Fibroblast of lung (primary cell): ENCODE measurements around the gene TMCC1. TPM values are rescaled to one million over a fixed set of nuclear protein-coding genes. Genes with fewer than 3 reads are reported as not detected.
"Not testable (repeated sequence)": the region's sequence is repeated elsewhere in the genome, so short reads cannot be mapped to it uniquely, and the experiment has no call there.

Experiments used
- DNase-seq, 2 donors: peaks; one replicate each; pipeline versions ENCODE4 v3.0.0 to v3.0.0-alpha.2; 2010; ENCODE audit warnings: low read depth in 2 of 2
- H2AFZ ChIP-seq: 2 replicates; pipeline ENCODE4 v1.5.1; 2012; ENCODE audit warnings: low read length, control low read depth, inconsistent platforms
- H3K27ac ChIP-seq: 2 replicates; pipeline ENCODE4 v1.5.1; 2011; ENCODE audit warnings: low read length, control low read depth; ENCODE audit not compliant: insufficient read depth
- H3K27me3 ChIP-seq: 2 replicates; pipeline ENCODE4 v1.5.1; 2011; ENCODE audit warnings: mild to moderate bottlenecking, low read length; ENCODE audit not compliant: control insufficient read depth, insufficient read depth
- H3K36me3 ChIP-seq: 2 replicates; pipeline ENCODE4 v1.5.1; 2011; ENCODE audit warnings: low read length; ENCODE audit not compliant: control insufficient read depth, insufficient read depth
- H3K4me1 ChIP-seq: 2 replicates; pipeline ENCODE4 v1.5.1; 2011; ENCODE audit warnings: low read length; ENCODE audit not compliant: control insufficient read depth, insufficient read depth; ENCODE audit errors: extremely low read depth
- H3K4me2 ChIP-seq: 2 replicates; pipeline ENCODE4 v1.5.1; 2011; ENCODE audit warnings: low read length, control low read depth; ENCODE audit not compliant: insufficient read depth; ENCODE audit errors: extremely low read depth
- H3K4me3 ChIP-seq, 4 experiments: fragments of 200-600 bp in 1 of 4; sonication (generic) in 1 of 4; replicated peaks in 1 of 4; 2 replicates each; pipeline ENCODE4 v1.5.1; 2011 to 2016; ENCODE audit warnings: low read length in 4 of 4, low read depth in 3 of 4, mild to moderate bottlenecking in 3 of 4, control low read depth in 2 of 4, inconsistent platforms in 1 of 4, mixed read lengths in 1 of 4; ENCODE audit not compliant: insufficient read depth in 1 of 4; ENCODE audit errors: control extremely low read depth in 1 of 4
- H3K79me2 ChIP-seq: 2 replicates; pipeline ENCODE4 v1.5.1; 2012; ENCODE audit warnings: mild to moderate bottlenecking, low read length, inconsistent platforms; ENCODE audit not compliant: control insufficient read depth, insufficient read depth
- H3K9ac ChIP-seq: 2 replicates; pipeline ENCODE4 v1.5.1; 2011; ENCODE audit warnings: mild to moderate bottlenecking, low read length, control low read depth; ENCODE audit not compliant: insufficient read depth
- H3K9me3 ChIP-seq: 2 replicates; pipeline ENCODE4 v1.5.1; 2012; ENCODE audit warnings: low read depth, low read length; ENCODE audit not compliant: control insufficient read depth, insufficient read depth
- H4K20me1 ChIP-seq: 2 replicates; pipeline ENCODE4 v1.5.1; 2011; ENCODE audit warnings: low read length; ENCODE audit not compliant: control insufficient read depth, insufficient read depth; ENCODE audit errors: extremely low read depth
- CTCF ChIP-seq, 2 donors: IDR thresholded peaks in 1 of 2; conservative IDR thresholded peaks in 1 of 2; 1 replicate in 1 of 2; 2 replicates in 1 of 2; pipeline ENCODE4 v1.5.1; 2011 to 2012; ENCODE audit warnings: low read length in 2 of 2, control low read depth in 1 of 2, inconsistent platforms in 1 of 2, low read depth in 1 of 2, mild to moderate bottlenecking in 1 of 2
- EZH2 ChIP-seq: IDR thresholded peaks from 2 replicates; pipeline ENCODE4 v1.5.1; 2012; ENCODE audit warnings: low read length, control low read depth, mild to moderate bottlenecking; ENCODE audit errors: missing control alignments
- polyA plus RNA-seq, 2 donors: library from polyadenylated mRNA; depleted of rRNA in 1 of 2; stranded (reverse) in 1 of 2; unstranded in 1 of 2; fragments of >200 nt; gene quantifications; 2 replicates each; pipeline ENCODE4 v1.2.1, GENCODE V29; 2011 to 2012; ENCODE audit warnings: missing spikeins in 1 of 2
- total RNA-seq: library from RNA; depleted of rRNA; stranded (reverse); fragments of >200 nt; gene quantifications from 2 replicates; pipeline ENCODE4 v1.2.1, GENCODE V29; 2014

Gene TMCC1
- total and polyA plus RNA-seq, 2 donors (not counting 1 experiment from before 2014, with no cell fraction given), result 16.2 to 16.8 TPM

DNA sequence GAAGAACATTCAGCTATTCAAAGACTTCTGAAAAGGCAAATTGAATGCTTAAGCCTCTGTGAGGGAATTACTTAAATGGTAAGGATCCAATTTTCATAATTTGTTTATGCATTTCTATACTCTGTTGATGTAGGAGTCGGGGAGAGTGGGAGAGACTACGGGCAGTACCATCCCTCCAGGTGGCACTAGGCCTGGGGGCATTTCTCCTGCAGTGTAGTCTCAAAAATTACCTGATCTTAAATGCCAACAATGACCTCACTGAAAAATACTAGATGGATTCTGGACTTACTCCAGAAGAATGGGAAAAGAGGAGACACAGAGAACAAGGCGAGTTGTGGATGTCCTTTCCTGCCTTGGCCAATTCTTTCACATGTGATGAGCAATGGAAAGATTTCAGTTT is 209.2 kb downstream of the TMCC1 start:
- Histone ChIP-seq H3K4me1 (no peaks in the 10 kb centered on the region), H3K79me2 (no peaks in the 10 kb centered on the region), H3K9me3 (no peaks in the 10 kb centered on the region), H3K4me2 (no peak overlapping the region), H3K4me3 (no peak overlapping the region), H4K20me1 (no peaks in the 10 kb centered on the region), H2AFZ (no peak overlapping the region), H3K27ac (no peak overlapping the region), H3K36me3 (no peaks in the 10 kb centered on the region), H3K27me3 (no peaks in the 10 kb centered on the region), H3K9ac (no peak overlapping the region)
- TF ChIP-seq EZH2 (no peak), CTCF (conservative IDR thresholded peaks at IDR 0.05 in 1 of 2, IDR thresholded peaks at IDR 0.05 in 1 of 2; ENCODE audit: low read depth in 1 of 2, low read length in 2 of 2) (no peak)
- no peak for DNase-seq

- Histone ChIP-seq H3K79me2 (no peaks in the 10 kb centered on the region), H3K4me3 (no peak overlapping the region), H3K9me3 (no peaks in the 10 kb centered on the region), H3K9ac (no peak overlapping the region), H3K36me3 (no peaks in the 10 kb centered on the region), H3K27me3 (no peaks in the 10 kb centered on the region), H3K4me2 (no peak overlapping the region), H4K20me1 (no peaks in the 10 kb centered on the region), H2AFZ (no peak overlapping the region), H3K4me1 (no peaks in the 10 kb centered on the region), H3K27ac (no peak overlapping the region)
- TF ChIP-seq EZH2 (no peak), CTCF (conservative IDR thresholded peaks at IDR 0.05 in 1 of 2, IDR thresholded peaks at IDR 0.05 in 1 of 2; ENCODE audit: low read depth in 1 of 2, low read length in 2 of 2) (no peak)
- no peak for DNase-seq
Observed at GRCh38 chr3:129683201-129683600, 210.3 kb downstream of the TMCC1 start.

GRCh38 chr3:129676985-129677384 is 216.5 kb downstream of the TMCC1 start:
- H3K27me3 ChIP-seq, result no peaks in the 10 kb centered on the region
- H3K36me3 ChIP-seq, result no peaks in the 10 kb centered on the region
- H3K9ac ChIP-seq, result no peak overlapping the region
- H3K4me2 ChIP-seq, result no peak overlapping the region
- no peaks in the 10 kb centered on the region for H3K9me3 ChIP-seq
- H2AFZ ChIP-seq, result no peak overlapping the region
- no peaks in the 10 kb centered on the region for H3K4me1 ChIP-seq
- TF ChIP-seq EZH2 (no peak), CTCF (conservative IDR thresholded peaks at IDR 0.05 in 1 of 2, IDR thresholded peaks at IDR 0.05 in 1 of 2; ENCODE audit: low read depth in 1 of 2, low read length in 2 of 2) (no peak)
- H3K4me3 ChIP-seq, result no peak overlapping the region
- H3K27ac ChIP-seq, result no peak overlapping the region
- no peaks in the 10 kb centered on the region for H4K20me1 ChIP-seq
- no peaks in the 10 kb centered on the region for H3K79me2 ChIP-seq
- no peak for DNase-seq

DNA sequence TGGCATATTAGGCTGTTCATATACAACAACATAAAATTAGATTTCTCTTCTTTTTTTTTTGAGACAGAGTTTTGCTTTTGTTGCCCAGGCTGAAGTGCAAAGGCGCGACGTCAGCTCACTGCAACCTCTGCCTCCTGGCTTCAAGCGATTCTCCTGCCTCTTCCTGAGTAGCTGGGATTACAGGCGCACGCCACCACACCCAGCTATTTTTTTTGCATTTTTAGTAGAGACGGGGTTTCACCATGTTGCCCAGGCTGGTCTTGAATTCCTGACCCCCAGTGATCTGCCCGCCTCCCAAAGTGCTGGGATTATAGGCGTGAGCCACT is 218.8 kb downstream of the TMCC1 start:
- not testable (repeated sequence) for H3K79me2 ChIP-seq, H3K4me2 ChIP-seq, H4K20me1 ChIP-seq, H2AFZ ChIP-seq, H3K4me3 ChIP-seq, H3K4me1 ChIP-seq, DNase-seq, H3K36me3 ChIP-seq, H3K27me3 ChIP-seq, H3K9ac ChIP-seq, H3K27ac ChIP-seq, H3K9me3 ChIP-seq
